ENCODE data around the gene OPCML.

OPCML gene

GRCh38 chr11:132925825-132926469 lies 606.4 kb downstream of the OPCML start:
- no peak for DNase-seq (ENCODE audit: low spot score)

GRCh38 chr11:132921597-132921996 lies 610.7 kb downstream of the OPCML start:
- no peak for DNase-seq (ENCODE audit: low spot score)

- DNase-seq (ENCODE audit: low spot score), result no peak
These were observed 611.7 kb downstream of the OPCML start for GRCh38 chr11:132920451-132921096.

- DNase-seq (ENCODE audit: low spot score), result no peak
These were observed 617.7 kb downstream of the OPCML start for GRCh38 chr11:132914600-132914999.

- no peak for DNase-seq (ENCODE audit: low spot score)
These were observed 618.4 kb downstream of the OPCML start for GRCh38 chr11:132913886-132914285.

- DNase-seq (ENCODE audit: low spot score), result no peak
These were observed 619.0 kb downstream of the OPCML start for GRCh38 chr11:132913295-132913694.

GRCh38 chr11:132911186-132911585 lies 621.1 kb downstream of the OPCML start:
- DNase-seq (ENCODE audit: low spot score), result no peak

- DNase-seq (ENCODE audit: low spot score), result no peak
These were observed 622.1 kb downstream of the OPCML start for GRCh38 chr11:132910011-132910760.

GRCh38 chr11:132909021-132909606 lies 623.2 kb downstream of the OPCML start:
- no peak for DNase-seq (ENCODE audit: low spot score)

- no peak for DNase-seq (ENCODE audit: low spot score)
These were observed 623.9 kb downstream of the OPCML start for GRCh38 chr11:132908414-132908810.

GRCh38 chr11:132907651-132908413 lies 624.5 kb downstream of the OPCML start:
- no peak for DNase-seq (ENCODE audit: low spot score)

- DNase-seq (ENCODE audit: low spot score), result no peak
These were observed 627.7 kb downstream of the OPCML start for GRCh38 chr11:132904607-132905006.

- DNase-seq (ENCODE audit: low spot score), result no peak
These were observed 628.2 kb downstream of the OPCML start for GRCh38 chr11:132904091-132904490.

- DNase-seq (ENCODE audit: low spot score), result no peak
These were observed 630.4 kb downstream of the OPCML start for GRCh38 chr11:132901638-132902471.

GRCh38 chr11:132898676-132899075 lies 633.6 kb downstream of the OPCML start:
- DNase-seq (ENCODE audit: low spot score), result no peak

GRCh38 chr11:132898021-132898420 lies 634.3 kb downstream of the OPCML start:
- DNase-seq (ENCODE audit: low spot score), result no peak

- no peak for DNase-seq (ENCODE audit: low spot score)
These were observed 637.0 kb downstream of the OPCML start for GRCh38 chr11:132895340-132895739.

GRCh38 chr11:132894606-132895005 lies 637.7 kb downstream of the OPCML start:
- no peak for DNase-seq (ENCODE audit: low spot score)

- no peak for DNase-seq (ENCODE audit: low spot score)
These were observed 639.4 kb downstream of the OPCML start for GRCh38 chr11:132892876-132893275.

GRCh38 chr11:132888226-132888625 lies 644.1 kb downstream of the OPCML start:
- no peak for DNase-seq (ENCODE audit: low spot score)

- no peak for DNase-seq (ENCODE audit: low spot score)
These were observed 646.0 kb downstream of the OPCML start for GRCh38 chr11:132886335-132886734.

Data from D341Med (cell line).